T-helper 9 cell (primary cell): ENCODE results near the gene ING1.
"Not testable (repeated sequence)": the region's sequence is repeated elsewhere in the genome, so short reads cannot be mapped to it uniquely, and the experiment has no call there.

Experiments used
- DNase-seq: peaks from one replicate; pipeline ENCODE4 v3.0.0-alpha.2; 2020

Gene ING1

GRCh38 chr13:110719036-110719710, 5.7 kb downstream of the ING1 start:
- DNase-seq, result no peak

GRCh38 chr13:110722971-110723370, 9.5 kb downstream of the ING1 start:
- DNase-seq, result no peak

- DNase-seq, result no peak
These were observed 10.1 kb downstream of the ING1 start for GRCh38 chr13:110723598-110723997.

- not testable (repeated sequence) for DNase-seq
These were observed 12.7 kb downstream of the ING1 start for GRCh38 chr13:110726153-110726552.

- DNase-seq, result no peak
These were observed 13.2 kb downstream of the ING1 start for GRCh38 chr13:110726726-110727125.

GRCh38 chr13:110731072-110731471, 17.6 kb downstream of the ING1 start:
- no peak for DNase-seq

- no peak for DNase-seq
These were observed 21.1 kb downstream of the ING1 start for GRCh38 chr13:110734561-110734960.

GRCh38 chr13:110737555-110737954, 24.1 kb downstream of the ING1 start:
- no peak for DNase-seq

GRCh38 chr13:110743687-110744086, 30.2 kb downstream of the ING1 start:
- DNase-seq, result no peak

GRCh38 chr13:110746438-110746837, 32.9 kb downstream of the ING1 start:
- DNase-seq, result no peak

- DNase-seq, result no peak
These were observed 34.8 kb downstream of the ING1 start for GRCh38 chr13:110748271-110748670.

GRCh38 chr13:110756219-110756631, 42.7 kb downstream of the ING1 start:
- DNase-seq, result no peak

- no peak for DNase-seq
These were observed 43.8 kb downstream of the ING1 start for GRCh38 chr13:110757296-110757695.

GRCh38 chr13:110758195-110758805, 44.8 kb downstream of the ING1 start:
- no peak for DNase-seq

GRCh38 chr13:110759710-110760109, 46.2 kb downstream of the ING1 start:
- DNase-seq, result no peak

- DNase-seq, result no peak
These were observed 47.1 kb downstream of the ING1 start for GRCh38 chr13:110760611-110761010.

GRCh38 chr13:110766671-110767430, 53.4 kb downstream of the ING1 start:
- no peak for DNase-seq

- no peak for DNase-seq
These were observed 54.0 kb downstream of the ING1 start for GRCh38 chr13:110767476-110767875.

- no peak for DNase-seq
These were observed 55.6 kb downstream of the ING1 start for GRCh38 chr13:110769097-110769496.

GRCh38 chr13:110770678-110771077, 57.2 kb downstream of the ING1 start:
- DNase-seq, result no peak

GRCh38 chr13:110771194-110771593, 57.7 kb downstream of the ING1 start:
- no peak for DNase-seq

GRCh38 chr13:110772091-110772984, 58.8 kb downstream of the ING1 start:
- no peak for DNase-seq
